ENCODE data around the gene PTPRD. TPM values are rescaled to one million over a fixed set of nuclear protein-coding genes. Genes with fewer than 3 reads are reported as not detected.

Gene PTPRD
- total RNA-seq, 1 experiment from 2014 or later, result 0.02 TPM

DNA sequence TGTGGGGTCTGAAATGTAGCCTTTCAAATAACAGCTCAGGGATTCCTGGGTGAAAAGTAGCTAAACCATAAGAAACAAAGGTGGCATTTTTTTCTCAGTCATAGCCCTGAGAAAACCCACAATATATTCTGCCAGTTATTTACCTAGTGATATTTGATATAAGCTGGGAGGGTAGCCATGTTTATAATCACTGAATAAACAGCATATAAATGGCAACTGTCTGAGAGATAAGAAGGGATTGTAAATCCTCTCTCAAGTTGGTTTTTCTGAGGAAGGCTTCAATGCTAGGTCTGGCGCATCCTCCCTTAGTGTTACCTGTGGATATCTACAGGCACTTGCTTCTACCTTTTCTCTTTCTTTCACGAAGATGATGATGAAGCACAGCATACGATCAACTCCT, 1732.7 kb downstream of the PTPRD start:
- Histone ChIP-seq H2AFZ (ENCODE audit: low read depth, low read length, poor library complexity, severe bottlenecking) (no peak overlapping the region), H3K9me2 (ENCODE audit: insufficient read depth) (no peaks in the 10 kb centered on the region), H4K20me1 (ENCODE audit: insufficient read depth) (no peaks in the 10 kb centered on the region), H3K9me3 (ENCODE audit: control insufficient read depth in 1 of 2, insufficient read depth in 1 of 2, low read depth in 1 of 2, low read length in 2 of 2) (peaks cover 4 to 15% of the 10 kb centered on the region in 2 experiments; a peak in 2 of 4 replicates), H3K36me3 (ENCODE audit: control insufficient read depth in 1 of 2, insufficient read depth in 2 of 2, low read length in 2 of 2) (no peaks in the 10 kb centered on the region), H3K4me3 (replicated peaks in 1 of 2; ENCODE audit: low read depth in 1 of 2, low read length in 2 of 2) (no peak overlapping the region), H3K79me2 (ENCODE audit: insufficient read depth, low read length) (no peaks in the 10 kb centered on the region), H3K4me1 (ENCODE audit: control insufficient read depth in 1 of 2, insufficient read depth in 2 of 2, low read length in 2 of 2) (no peaks in the 10 kb centered on the region), H3K27me3 (ENCODE audit: insufficient read depth, low read length) (no peaks in the 10 kb centered on the region), H3K27ac (ENCODE audit: low read depth, low read length) (no peak overlapping the region), H3K4me2 (ENCODE audit: low read length) (no peak overlapping the region), H3K9ac (ENCODE audit: low read length) (no peak overlapping the region)
- CTCF ChIA-PET, result no interaction called here
- no TSS peak for BruUV-seq (replicated peaks)
- POLR2A ChIA-PET, result no interaction called here
- RAD21 ChIA-PET (ENCODE audit: low non-redundant PET in 1 of 2, low total read pairs in 2 of 2, uncharacterized antibody in 2 of 2, unreplicated experiment in 2 of 2), result no interaction called here
- TF ChIP-seq EZH2phosphoT487 (IDR thresholded peaks at IDR 0.05; ENCODE audit: borderline replicate concordance), result no peak
- no peak for TF ChIP-seq EGR1 (IDR thresholded peaks at IDR 0.05; ENCODE audit: low read depth)
- no peak for TF ChIP-seq SIN3A (IDR thresholded peaks at IDR 0.05; ENCODE audit: low read depth)
- TF ChIP-seq CEBPB (IDR thresholded peaks at IDR 0.05; ENCODE audit: low read depth), result no peak
- TF ChIP-seq, protein P1, sequence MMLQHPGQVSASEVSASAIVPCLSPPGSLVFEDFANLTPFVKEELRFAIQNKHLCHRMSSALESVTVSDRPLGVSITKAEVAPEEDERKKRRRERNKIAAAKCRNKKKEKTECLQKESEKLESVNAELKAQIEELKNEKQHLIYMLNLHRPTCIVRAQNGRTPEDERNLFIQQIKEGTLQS (IDR thresholded peaks at IDR 0.05), result no peak
- no peak for TF ChIP-seq EZH2 (IDR thresholded peaks at IDR 0.05)
- DNase-seq (ENCODE audit: low read depth, low spot score) (no peak), ATAC-seq (no peak)
- intact Hi-C loops (cut with micrococcal nuclease), result no loop called here

DNA sequence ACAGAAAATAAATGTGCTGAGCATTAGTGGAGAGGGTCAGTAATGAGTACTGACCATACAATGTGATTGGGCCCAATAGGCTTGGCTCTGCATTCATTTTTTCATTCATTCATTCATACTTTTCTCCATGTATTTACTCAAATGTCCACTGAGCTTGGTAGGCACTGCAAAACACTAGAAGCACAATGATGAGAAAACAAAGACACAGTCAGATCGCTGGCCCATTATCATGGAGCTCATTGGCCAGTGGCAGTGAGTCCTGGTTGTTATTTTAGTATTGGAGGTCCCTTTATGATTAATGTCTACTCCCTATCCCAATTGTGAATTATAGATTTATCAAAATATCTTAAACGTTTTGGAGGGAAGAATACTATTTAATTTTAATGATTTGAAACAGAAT, 1733.5 kb downstream of the PTPRD start:
- no peaks in the 10 kb centered on the region for H4K20me1 ChIP-seq (ENCODE audit: insufficient read depth)
- DNase-seq (ENCODE audit: low read depth, low spot score), result no peak
- no peak overlapping the region for H3K4me2 ChIP-seq (ENCODE audit: low read length)
- peaks cover 4 to 21% of the 10 kb centered on the region in 2 experiments; a peak in 2 of 4 replicates for H3K9me3 ChIP-seq (ENCODE audit: control insufficient read depth in 1 of 2, insufficient read depth in 1 of 2, low read depth in 1 of 2, low read length in 2 of 2)
- no peaks in the 10 kb centered on the region for H3K36me3 ChIP-seq (ENCODE audit: control insufficient read depth in 1 of 2, insufficient read depth in 2 of 2, low read length in 2 of 2)
- H3K9ac ChIP-seq (ENCODE audit: low read length), result no peak overlapping the region
- intact Hi-C loops (cut with micrococcal nuclease), result no loop called here
- ChIA-PET POLR2A (no interaction called here), RAD21 (ENCODE audit: low non-redundant PET in 1 of 2, low total read pairs in 2 of 2, uncharacterized antibody in 2 of 2, unreplicated experiment in 2 of 2) (no interaction called here), CTCF (no interaction called here)
- no peak overlapping the region for H3K27ac ChIP-seq (ENCODE audit: low read depth, low read length)
- H3K79me2 ChIP-seq (ENCODE audit: insufficient read depth, low read length), result no peaks in the 10 kb centered on the region
- no TSS peak for BruUV-seq (replicated peaks)
- H3K4me3 ChIP-seq (replicated peaks in 1 of 2; ENCODE audit: low read depth in 1 of 2, low read length in 2 of 2), result no peak overlapping the region
- no peaks in the 10 kb centered on the region for H3K27me3 ChIP-seq (ENCODE audit: insufficient read depth, low read length)
- no peak overlapping the region for H2AFZ ChIP-seq (ENCODE audit: low read depth, low read length, poor library complexity, severe bottlenecking)
- ATAC-seq, result no peak
- no peaks in the 10 kb centered on the region for H3K9me2 ChIP-seq (ENCODE audit: insufficient read depth)
- no peaks in the 10 kb centered on the region for H3K4me1 ChIP-seq (ENCODE audit: control insufficient read depth in 1 of 2, insufficient read depth in 2 of 2, low read length in 2 of 2)
- TF ChIP-seq SP1 (IDR thresholded peaks at IDR 0.05; ENCODE audit: low read depth) (no peak), JUND (IDR thresholded peaks at IDR 0.05) (no peak), SRF (IDR thresholded peaks at IDR 0.05; ENCODE audit: low read depth) (no peak), EZH2phosphoT487 (IDR thresholded peaks at IDR 0.05; ENCODE audit: borderline replicate concordance) (no peak), FOSL1 (IDR thresholded peaks at IDR 0.05; ENCODE audit: low read depth) (no peak), RAD21 (IDR thresholded peaks at IDR 0.05; ENCODE audit: low read depth) (no peak), TCF7L2 (IDR thresholded peaks at IDR 0.05; ENCODE audit: borderline replicate concordance, extremely low read depth, insufficient read depth, insufficient read length) (no peak), SIN3A (IDR thresholded peaks at IDR 0.05; ENCODE audit: low read depth) (no peak), POLR2A (IDR thresholded peaks at IDR 0.05; ENCODE audit: borderline replicate concordance, extremely low read depth, insufficient read depth, insufficient read length) (no peak), CEBPB (IDR thresholded peaks at IDR 0.05; ENCODE audit: low read depth) (no peak), EGR1 (IDR thresholded peaks at IDR 0.05; ENCODE audit: low read depth) (no peak), ZNF274 (IDR thresholded peaks at IDR 0.05; ENCODE audit: low read depth, low read length) (no peak), CBX3 (IDR thresholded peaks at IDR 0.05; ENCODE audit: low read depth) (no peak)
- TF ChIP-seq, protein P1 (IDR thresholded peaks at IDR 0.05), result no peak
- TF ChIP-seq, protein P2, sequence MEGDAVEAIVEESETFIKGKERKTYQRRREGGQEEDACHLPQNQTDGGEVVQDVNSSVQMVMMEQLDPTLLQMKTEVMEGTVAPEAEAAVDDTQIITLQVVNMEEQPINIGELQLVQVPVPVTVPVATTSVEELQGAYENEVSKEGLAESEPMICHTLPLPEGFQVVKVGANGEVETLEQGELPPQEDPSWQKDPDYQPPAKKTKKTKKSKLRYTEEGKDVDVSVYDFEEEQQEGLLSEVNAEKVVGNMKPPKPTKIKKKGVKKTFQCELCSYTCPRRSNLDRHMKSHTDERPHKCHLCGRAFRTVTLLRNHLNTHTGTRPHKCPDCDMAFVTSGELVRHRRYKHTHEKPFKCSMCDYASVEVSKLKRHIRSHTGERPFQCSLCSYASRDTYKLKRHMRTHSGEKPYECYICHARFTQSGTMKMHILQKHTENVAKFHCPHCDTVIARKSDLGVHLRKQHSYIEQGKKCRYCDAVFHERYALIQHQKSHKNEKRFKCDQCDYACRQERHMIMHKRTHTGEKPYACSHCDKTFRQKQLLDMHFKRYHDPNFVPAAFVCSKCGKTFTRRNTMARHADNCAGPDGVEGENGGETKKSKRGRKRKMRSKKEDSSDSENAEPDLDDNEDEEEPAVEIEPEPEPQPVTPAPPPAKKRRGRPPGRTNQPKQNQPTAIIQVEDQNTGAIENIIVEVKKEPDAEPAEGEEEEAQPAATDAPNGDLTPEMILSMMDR (IDR thresholded peaks at IDR 0.05 in 2 of 3, conservative IDR thresholded peaks at IDR 0.05 in 1 of 3; ENCODE audit: borderline replicate concordance in 1 of 3, insufficient read depth in 1 of 3, low read depth in 2 of 3, low read length in 2 of 3), result no peak
- TF ChIP-seq, protein P3, sequence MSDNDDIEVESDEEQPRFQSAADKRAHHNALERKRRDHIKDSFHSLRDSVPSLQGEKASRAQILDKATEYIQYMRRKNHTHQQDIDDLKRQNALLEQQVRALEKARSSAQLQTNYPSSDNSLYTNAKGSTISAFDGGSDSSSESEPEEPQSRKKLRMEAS (IDR thresholded peaks at IDR 0.05), result no peak
